ENCODE measurements around the gene ZNF836.
"Not testable (repeated sequence)": the region's sequence is repeated elsewhere in the genome, so short reads cannot be mapped to it uniquely, and the experiment has no call there.

The ZNF836 gene

DNA sequence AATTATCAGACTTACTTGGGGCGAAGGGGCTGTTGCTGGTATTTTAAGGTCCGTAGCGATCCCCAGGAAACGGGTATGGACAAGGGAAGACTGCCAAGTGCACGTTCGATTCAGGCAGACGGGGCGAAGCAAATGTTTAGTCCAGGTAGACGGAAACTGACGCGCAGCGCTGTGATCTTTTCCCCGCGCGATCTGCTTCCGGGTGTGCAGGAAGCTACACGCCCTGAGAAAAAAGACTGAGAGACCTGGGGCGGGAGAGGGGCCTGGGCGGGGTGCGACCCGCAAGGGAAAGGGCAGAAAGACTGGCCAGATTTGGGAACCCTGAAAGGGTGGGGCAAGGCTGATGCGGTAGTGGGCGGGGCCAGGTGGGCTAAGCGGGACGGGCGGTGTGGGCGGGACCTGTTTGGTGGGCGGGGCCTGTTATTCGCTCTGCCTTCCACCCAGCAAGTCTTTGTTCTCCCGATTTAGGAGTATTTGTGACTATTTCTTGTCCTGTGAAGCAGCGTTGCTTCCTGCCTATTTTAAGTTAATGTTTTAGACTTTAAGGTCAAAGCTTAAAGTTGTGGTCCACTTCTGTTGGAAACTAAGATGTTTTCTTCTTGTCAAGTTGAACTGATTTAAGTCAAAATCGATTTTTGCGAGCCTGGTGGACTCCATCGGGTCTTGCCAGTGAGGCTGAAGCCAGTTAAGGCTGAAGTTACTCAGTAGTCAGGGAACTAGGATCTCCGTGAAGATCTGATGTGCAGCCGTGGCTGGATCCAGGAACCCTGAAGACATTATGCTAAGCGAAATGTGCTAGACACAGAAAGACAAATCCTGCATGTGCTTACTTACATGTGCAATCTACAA lies at the start of gene ZNF836:
Gene ZNF836, minus strand, starts transcription at position 301 of the 849 bp plus-strand sequence. CDS start 3,549 bp downstream, outside the sequence.
- peak; percentile 77 to 78 for DNase-seq (ENCODE audit: low read depth in 1 of 2, low spot score in 1 of 2)

DNA sequence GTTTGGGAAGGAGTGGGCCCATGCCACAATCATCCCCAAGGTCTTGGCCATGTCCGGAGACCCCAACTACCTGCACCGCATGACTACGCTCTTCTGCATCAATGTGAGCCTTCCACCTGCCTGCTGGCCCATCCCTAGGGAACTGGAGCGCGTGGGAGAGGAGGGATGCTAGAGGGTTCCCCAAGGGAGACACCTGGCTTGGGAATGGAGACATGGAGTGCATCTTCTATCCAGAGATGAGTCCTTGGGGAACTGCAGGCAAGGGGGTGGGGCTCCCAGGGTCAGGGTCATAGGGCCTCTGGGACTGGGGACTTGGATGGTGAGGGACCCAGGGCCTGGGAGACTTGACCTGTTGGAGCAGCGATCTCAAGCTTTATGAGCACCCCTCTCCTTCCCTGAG lies 49.6 kb upstream of the ZNF836 start:
- no peak for DNase-seq (ENCODE audit: low read depth in 1 of 2, low spot score in 1 of 2)

DNA sequence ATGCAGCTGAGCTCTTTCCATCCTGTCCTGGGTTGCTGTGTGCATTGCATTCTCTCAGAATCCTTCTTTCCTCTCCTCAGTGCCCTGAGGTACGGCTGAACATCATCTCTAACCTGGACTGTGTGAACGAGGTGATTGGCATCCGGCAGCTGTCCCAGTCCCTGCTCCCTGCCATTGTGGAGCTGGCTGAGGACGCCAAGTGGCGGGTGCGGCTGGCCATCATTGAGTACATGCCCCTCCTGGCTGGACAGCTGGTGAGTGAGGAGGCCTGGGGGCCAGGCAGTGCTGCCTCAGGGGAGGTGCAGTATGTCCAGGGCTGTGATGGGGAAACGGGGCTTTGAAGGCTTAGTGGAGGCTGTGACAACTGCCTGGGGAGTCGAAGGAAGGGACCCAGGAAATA lies 48.2 kb upstream of the ZNF836 start:
- DNase-seq (ENCODE audit: low read depth in 1 of 2, low spot score in 1 of 2) = no peak

DNA sequence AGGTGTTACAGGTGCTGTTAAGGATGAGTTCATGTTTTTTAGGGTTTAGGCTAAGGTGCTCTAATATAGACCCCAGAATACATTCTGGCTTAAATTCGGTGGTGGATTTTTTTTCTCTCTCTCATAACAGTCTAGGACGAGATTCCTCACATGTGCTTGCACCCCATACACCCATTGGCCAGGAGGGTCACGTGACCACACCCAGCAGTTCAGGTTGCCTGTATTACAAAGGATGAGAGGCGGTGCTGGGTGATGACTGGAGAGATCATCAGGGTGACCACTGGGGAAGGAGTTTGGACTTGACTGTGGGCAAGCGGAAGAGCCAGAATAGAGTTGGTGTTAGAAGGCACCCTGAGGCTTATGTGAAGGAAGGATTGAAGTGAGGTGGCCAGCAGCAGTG lies 46.2 kb upstream of the ZNF836 start:
- no peak for DNase-seq (ENCODE audit: low read depth in 1 of 2, low spot score in 1 of 2)

DNA sequence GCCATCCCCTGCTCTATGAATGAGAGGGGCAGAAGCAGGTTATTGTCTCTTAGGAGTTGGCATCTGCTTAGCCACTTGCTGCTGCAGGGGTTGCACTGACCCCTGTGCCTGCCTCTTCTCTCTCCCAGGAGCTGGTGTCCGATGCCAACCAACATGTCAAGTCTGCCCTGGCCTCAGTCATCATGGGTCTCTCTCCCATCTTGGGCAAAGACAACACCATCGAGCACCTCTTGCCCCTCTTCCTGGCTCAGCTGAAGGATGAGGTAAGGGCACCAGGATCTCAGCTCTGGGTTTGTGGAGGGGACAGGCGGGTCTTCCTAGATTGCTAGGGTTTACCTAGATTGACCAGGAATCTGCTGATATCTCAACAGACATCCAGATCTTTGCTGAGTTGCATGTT lies 45.0 kb upstream of the ZNF836 start:
- no peak for DNase-seq (ENCODE audit: low read depth in 1 of 2, low spot score in 1 of 2)

GRCh38 chr19:52214241-52214640 lies 42.8 kb upstream of the ZNF836 start:
- no peak for DNase-seq (ENCODE audit: low read depth in 1 of 2, low spot score in 1 of 2)

GRCh38 chr19:52212572-52213255 lies 41.3 kb upstream of the ZNF836 start:
- no peak for DNase-seq (ENCODE audit: low read depth in 1 of 2, low spot score in 1 of 2)

DNA sequence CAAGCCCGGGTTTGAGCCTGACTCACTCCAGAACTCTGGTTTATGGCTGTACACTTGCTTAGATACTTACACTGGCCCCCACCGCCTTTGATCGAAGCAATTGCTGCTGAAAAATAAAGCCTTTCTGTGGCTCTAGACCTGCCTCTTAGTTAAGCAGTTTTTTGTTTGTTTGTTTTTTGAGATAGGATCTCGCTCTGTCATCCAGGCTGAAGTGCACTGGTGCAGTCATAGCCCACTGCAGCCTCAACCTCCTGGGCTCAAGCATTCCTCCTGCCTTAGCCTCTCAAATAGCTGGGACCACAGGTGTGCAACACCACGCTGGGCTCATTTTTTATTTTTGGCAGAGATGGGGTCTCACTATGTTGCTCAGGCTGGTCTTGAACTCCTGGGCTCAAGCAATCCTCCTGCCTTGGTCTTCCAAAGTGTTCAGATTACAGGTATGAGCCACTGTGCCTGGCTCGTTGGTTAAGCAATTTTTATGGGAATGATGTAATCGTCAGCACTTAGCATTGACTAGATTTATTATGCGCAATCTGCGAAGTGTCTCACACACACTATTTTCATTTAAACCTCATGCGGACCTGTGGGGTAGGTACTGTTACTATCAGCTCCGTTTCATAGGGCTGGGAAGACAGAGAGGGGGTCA lies 40.6 kb upstream of the ZNF836 start:
- DNase-seq (ENCODE audit: low read depth in 1 of 2, low spot score in 1 of 2) = no peak

DNA sequence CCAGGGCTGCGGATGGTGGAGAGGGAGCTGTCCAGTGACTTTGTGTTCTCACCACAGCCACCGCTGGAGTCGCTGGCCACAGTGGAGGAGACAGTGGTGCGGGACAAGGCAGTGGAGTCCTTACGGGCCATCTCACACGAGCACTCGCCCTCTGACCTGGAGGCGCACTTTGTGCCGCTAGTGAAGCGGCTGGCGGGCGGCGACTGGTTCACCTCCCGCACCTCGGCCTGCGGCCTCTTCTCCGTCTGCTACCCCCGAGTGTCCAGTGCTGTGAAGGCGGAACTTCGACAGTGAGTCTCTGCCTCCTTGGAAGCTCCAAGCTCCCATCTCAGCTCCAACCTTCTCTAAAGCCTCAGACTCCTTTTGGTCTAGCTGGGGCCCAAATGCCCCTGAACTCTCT lies 39.8 kb upstream of the ZNF836 start:
- no peak for DNase-seq (ENCODE audit: low read depth in 1 of 2, low spot score in 1 of 2)

DNA sequence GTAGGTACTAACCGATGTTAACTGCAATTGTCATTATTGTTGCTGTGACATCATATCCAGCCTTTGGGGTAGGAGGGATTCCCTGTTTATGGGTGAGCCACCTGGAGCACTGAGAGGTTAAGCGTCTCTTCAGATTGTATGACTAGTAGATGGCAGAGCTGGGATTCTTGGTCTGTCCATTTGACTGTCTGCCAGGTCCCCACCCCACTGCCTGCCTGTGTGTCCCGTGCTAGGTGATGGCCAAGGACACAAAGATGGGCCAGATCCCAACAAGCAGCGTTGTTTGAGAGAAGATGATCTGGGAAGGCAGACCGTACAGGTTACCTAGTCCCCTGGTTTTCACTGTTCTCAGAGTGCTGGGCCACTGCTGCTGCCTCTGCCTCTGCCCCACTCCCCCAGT lies 35.1 kb upstream of the ZNF836 start:
- DNase-seq (ENCODE audit: low read depth in 1 of 2, low spot score in 1 of 2) = no peak

GRCh38 chr19:52200755-52201391 lies 29.5 kb upstream of the ZNF836 start:
- not testable (repeated sequence) for DNase-seq (ENCODE audit: low read depth in 1 of 2, low spot score in 1 of 2)

DNA sequence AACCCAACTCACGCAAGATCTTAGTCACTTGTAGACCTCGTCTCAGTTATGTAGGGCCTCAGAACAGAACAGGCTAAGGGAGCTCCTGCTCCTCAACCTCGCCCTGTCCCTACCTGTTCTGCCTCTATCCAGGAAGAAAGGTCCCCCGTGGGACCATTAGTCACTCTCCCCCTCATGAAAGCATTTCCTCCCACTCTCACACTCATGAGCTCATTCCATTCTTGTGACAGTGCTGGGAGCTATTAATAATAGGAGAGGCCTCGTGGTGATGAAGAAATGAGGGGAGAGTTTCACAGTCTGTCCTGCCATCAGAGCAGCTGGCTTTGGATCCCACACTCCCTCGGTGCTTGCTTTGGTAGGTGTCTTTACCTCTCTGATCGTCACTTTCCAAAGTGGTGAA lies 28.6 kb upstream of the ZNF836 start:
- no peak for DNase-seq (ENCODE audit: low read depth in 1 of 2, low spot score in 1 of 2)

DNA sequence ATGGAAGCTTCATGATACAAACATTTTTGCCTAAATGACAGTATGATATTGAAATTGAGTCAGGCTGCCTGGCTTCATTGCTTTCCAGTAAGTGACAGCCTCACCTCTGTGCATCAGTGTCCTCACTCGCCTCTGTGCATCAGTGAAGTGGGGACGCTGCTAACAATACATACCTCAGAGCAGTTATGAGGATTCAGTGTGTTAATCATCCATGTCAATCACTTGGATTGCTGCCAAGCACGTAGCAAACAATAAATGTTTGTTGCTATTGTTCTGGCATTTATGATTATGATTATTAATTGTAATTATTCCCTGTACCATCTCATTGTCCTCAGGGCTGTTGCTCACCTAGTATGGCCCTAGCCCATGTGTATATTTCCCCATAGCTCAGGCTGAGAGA lies 27.3 kb upstream of the ZNF836 start:
- DNase-seq (ENCODE audit: low read depth in 1 of 2, low spot score in 1 of 2) = no peak

- no peak for DNase-seq (ENCODE audit: low read depth in 1 of 2, low spot score in 1 of 2)
These were observed 26.5 kb upstream of the ZNF836 start for GRCh38 chr19:52197964-52198363.

- DNase-seq (ENCODE audit: low read depth in 1 of 2, low spot score in 1 of 2) = no peak
These were observed 25.0 kb upstream of the ZNF836 start for GRCh38 chr19:52196256-52196967.

DNA sequence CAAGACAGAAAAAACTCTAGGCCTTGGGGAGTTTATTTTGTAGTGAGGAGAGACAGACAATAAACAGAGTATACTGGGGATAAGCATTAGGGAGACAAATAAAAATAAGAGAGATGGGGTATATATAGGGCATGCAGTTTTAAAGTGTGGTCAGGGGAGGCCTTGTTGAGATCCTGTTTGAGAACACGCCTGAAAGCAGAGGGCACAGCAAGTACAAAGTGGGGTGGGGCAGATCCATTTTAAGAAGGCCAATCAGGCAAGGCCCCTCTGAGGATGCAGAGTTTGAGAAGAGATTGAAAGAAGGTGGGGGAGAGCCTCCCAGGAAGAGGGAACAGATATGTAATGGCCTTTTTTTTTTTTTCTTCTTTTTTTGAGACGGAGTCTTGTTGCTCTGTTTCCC lies 20.5 kb upstream of the ZNF836 start:
- no peak for DNase-seq (ENCODE audit: low read depth in 1 of 2, low spot score in 1 of 2)

GRCh38 chr19:52191389-52191788 lies 20.0 kb upstream of the ZNF836 start:
- DNase-seq (ENCODE audit: low read depth in 1 of 2, low spot score in 1 of 2) = no peak

DNA sequence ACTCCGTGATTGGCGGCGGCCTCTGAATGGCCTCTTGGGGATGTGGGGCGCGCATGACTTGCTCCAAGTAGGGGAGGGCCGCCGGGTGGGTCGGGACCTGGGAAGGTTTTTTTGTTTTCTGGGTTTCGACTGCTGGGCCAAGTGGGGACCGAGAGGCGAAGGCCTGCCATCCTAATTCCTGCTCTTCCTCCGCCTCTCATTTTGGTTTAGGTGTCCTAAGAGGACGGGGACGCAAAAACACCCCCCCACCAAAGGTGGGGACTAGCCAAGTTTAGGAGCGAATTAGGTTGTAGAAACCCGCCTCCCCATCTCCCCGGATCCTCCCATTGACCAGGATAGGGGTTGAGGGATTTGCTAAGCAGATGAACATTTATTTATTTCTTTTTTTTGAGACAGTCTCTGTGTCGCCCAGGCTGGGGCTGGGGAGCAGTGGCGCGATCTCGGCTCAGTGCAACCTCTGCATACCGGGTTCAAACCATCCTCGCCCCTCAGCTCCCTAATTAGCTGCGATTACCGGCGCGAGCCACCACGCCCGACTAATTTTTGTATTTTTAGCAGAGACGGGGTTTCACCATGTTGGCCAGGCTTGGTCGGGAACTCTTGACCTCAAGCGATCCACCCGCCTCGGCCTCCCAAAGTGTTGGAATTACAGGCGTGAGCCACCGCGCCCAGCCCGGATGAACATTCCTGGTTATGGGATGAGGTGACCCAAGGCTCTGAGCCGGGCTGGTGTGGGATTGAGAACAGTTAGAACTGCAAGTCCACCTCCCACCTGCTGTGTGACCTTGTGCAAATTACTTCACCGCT lies 19.3 kb upstream of the ZNF836 start:
- no peak for DNase-seq (ENCODE audit: low read depth in 1 of 2, low spot score in 1 of 2)

DNA sequence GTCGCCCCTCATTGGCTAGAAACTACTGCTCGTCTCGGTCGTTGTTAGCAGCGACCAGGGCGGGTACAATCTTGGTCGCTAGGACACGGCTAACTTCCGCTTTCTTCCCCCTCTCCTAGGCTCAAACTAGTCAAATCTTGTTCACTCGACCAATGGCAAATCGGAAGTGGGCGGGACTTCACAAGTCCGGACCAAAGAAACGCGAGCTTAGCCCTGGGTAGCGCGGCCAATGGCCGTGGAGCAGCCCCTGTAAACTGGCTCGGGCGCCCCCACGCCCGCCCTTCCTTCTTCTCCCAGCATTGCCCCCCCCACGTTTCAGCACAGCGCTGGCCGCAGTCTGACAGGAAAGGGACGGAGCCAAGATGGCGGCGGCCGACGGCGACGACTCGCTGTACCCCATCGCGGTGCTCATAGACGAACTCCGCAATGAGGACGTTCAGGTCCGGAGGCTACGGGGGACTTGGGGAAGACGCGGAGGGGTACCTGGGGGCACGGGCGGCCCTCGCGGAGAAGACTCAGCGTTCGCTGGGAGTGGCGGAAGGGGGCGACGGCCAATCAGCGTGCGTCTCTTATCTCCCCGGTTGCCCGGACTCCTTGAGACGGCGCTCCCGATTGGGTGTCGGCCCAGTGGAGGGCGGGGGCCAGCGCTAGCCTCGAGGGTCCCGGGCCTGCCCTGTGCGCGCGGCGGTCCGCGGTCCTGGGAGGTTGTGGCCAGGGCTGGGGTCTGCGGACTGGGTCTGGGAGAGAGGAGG lies 18.5 kb upstream of the ZNF836 start, which contains the start of gene PPP2R1A:
Gene PPP2R1A, plus strand, starts transcription at position 318 of the 752 bp plus-strand sequence. Its CDS starts 45 bp downstream, at position 363.
- peak; percentile 96 to 97 for DNase-seq (ENCODE audit: low read depth in 1 of 2, low spot score in 1 of 2)
